ENCODE measurements around the gene GNPNAT1.

GNPNAT1 gene

GRCh38 chr14:52806115-52806514, 14.7 kb upstream of the GNPNAT1 start:
- no peak for DNase-seq (ENCODE audit: low read depth)
- no peak for TF ChIP-seq CTCF (conservative IDR thresholded peaks at IDR 0.05; ENCODE audit: control insufficient read depth, insufficient read depth, low read depth, low read length)
- H3K4me3 ChIP-seq (ENCODE audit: control insufficient read depth, low read depth, low read length), result no peak overlapping the region

GRCh38 chr14:52802597-52802996, 11.2 kb upstream of the GNPNAT1 start:
- H3K4me3 ChIP-seq (ENCODE audit: control insufficient read depth, low read depth, low read length), result no peak overlapping the region
- peak; percentile 97 for DNase-seq (ENCODE audit: low read depth)
- no peak for TF ChIP-seq CTCF (conservative IDR thresholded peaks at IDR 0.05; ENCODE audit: control insufficient read depth, insufficient read depth, low read depth, low read length)

- peak; percentile 96 for DNase-seq (ENCODE audit: low read depth)
- H3K4me3 ChIP-seq (ENCODE audit: control insufficient read depth, low read depth, low read length), result no peak overlapping the region
- no peak for TF ChIP-seq CTCF (conservative IDR thresholded peaks at IDR 0.05; ENCODE audit: control insufficient read depth, insufficient read depth, low read depth, low read length)
Measured at GRCh38 chr14:52801014-52801712, 9.8 kb upstream of the GNPNAT1 start.

- no peak for TF ChIP-seq CTCF (conservative IDR thresholded peaks at IDR 0.05; ENCODE audit: control insufficient read depth, insufficient read depth, low read depth, low read length)
- DNase-seq (ENCODE audit: low read depth), result no peak
- H3K4me3 ChIP-seq (ENCODE audit: control insufficient read depth, low read depth, low read length), result no peak overlapping the region
Measured at GRCh38 chr14:52798826-52799225, 7.4 kb upstream of the GNPNAT1 start.

- DNase-seq (ENCODE audit: low read depth), result no peak
- no peak for TF ChIP-seq CTCF (conservative IDR thresholded peaks at IDR 0.05; ENCODE audit: control insufficient read depth, insufficient read depth, low read depth, low read length)
- no peak overlapping the region for H3K4me3 ChIP-seq (ENCODE audit: control insufficient read depth, low read depth, low read length)
Measured at GRCh38 chr14:52797653-52798052, 6.2 kb upstream of the GNPNAT1 start.

GRCh38 chr14:52793061-52793460, 1.7 kb upstream of the GNPNAT1 start:
- DNase-seq (ENCODE audit: low read depth), result no peak
- no peak overlapping the region for H3K4me3 ChIP-seq (ENCODE audit: control insufficient read depth, low read depth, low read length)
- TF ChIP-seq CTCF (conservative IDR thresholded peaks at IDR 0.05; ENCODE audit: control insufficient read depth, insufficient read depth, low read depth, low read length), result no peak

GRCh38 chr14:52792097-52792415, 649 bp upstream of the GNPNAT1 start:
- no peak for TF ChIP-seq CTCF (conservative IDR thresholded peaks at IDR 0.05; ENCODE audit: control insufficient read depth, insufficient read depth, low read depth, low read length)
- peak overlapping the region; percentile 61 for H3K4me3 ChIP-seq (ENCODE audit: control insufficient read depth, low read depth, low read length)
- DNase-seq (ENCODE audit: low read depth), result no peak

Data from fibroblast of mammary gland (primary cell).